CD14-positive monocyte (primary cell): Measurements from ENCODE around the gene CPHXL2. TPM values are rescaled to one million over a fixed set of nuclear protein-coding genes. Genes with fewer than 3 reads are reported as not detected.

Source experiments
- DNase-seq, 3 donors: peaks; one replicate each; pipeline ENCODE4 v3.0.0-alpha.2; 2011 to 2022
- H2AFZ ChIP-seq: 2 replicates; pipeline ENCODE4 v1.6.0; 2012; ENCODE audit warnings: mild to moderate bottlenecking, low read depth, low read length, inconsistent platforms; ENCODE audit not compliant: insufficient read depth, poor library complexity, severe bottlenecking
- H3K27ac ChIP-seq, 2 donors: 1 replicate in 1 of 2; 2 replicates in 1 of 2; pipeline ENCODE4 v1.5.1; 2012 to 2013; ENCODE audit warnings: low read length in 2 of 2, control low read depth in 1 of 2, inconsistent platforms in 1 of 2, low read depth in 1 of 2, mild to moderate bottlenecking in 1 of 2
- H3K27me3 ChIP-seq, 2 donors: one replicate each; pipeline versions ENCODE4 v1.6.0 to v1.6.1; 2011 to 2013; ENCODE audit warnings: low read length in 2 of 2; ENCODE audit not compliant: control insufficient read depth in 2 of 2, insufficient read depth in 2 of 2
- H3K36me3 ChIP-seq, 2 donors: replicated peaks in 1 of 2; 1 replicate in 1 of 2; 2 replicates in 1 of 2; pipeline versions ENCODE4 v1.5.1 to v1.6.1; 2012 to 2013; ENCODE audit warnings: low read length in 2 of 2, control low read depth in 1 of 2, inconsistent platforms in 1 of 2, mild to moderate bottlenecking in 1 of 2; ENCODE audit not compliant: insufficient read depth in 2 of 2, control insufficient read depth in 1 of 2
- H3K4me1 ChIP-seq, 2 donors: 1 replicate in 1 of 2; 2 replicates in 1 of 2; pipeline versions ENCODE4 v1.5.1 to v1.6.1; 2012 to 2013; ENCODE audit warnings: low read length in 2 of 2, control low read depth in 1 of 2, inconsistent platforms in 1 of 2, mild to moderate bottlenecking in 1 of 2, moderate library complexity in 1 of 2; ENCODE audit not compliant: insufficient read depth in 2 of 2, control insufficient read depth in 1 of 2
- H3K4me2 ChIP-seq: replicated peaks from 2 replicates; pipeline ENCODE3; 2012; ENCODE audit warnings: low read length, moderate library complexity, mild to moderate bottlenecking; ENCODE audit not compliant: poor library complexity, severe bottlenecking; ENCODE audit errors: extremely low read depth
- H3K4me3 ChIP-seq, 3 experiments: fragments of 200-600 bp in 1 of 3; sonication (generic) in 1 of 3; replicated peaks in 1 of 3; 1 replicate in 2 of 3; 2 replicates in 1 of 3; pipeline ENCODE4 v1.5.1; 2011 to 2013; ENCODE audit warnings: low read length in 3 of 3, mild to moderate bottlenecking in 3 of 3, control low read depth in 2 of 3, low read depth in 2 of 3, inconsistent platforms in 1 of 3, moderate library complexity in 1 of 3
- H3K79me2 ChIP-seq: 2 replicates; pipeline ENCODE4 v1.6.0; 2012; ENCODE audit warnings: mild to moderate bottlenecking, control low read depth, inconsistent platforms, low read length, moderate library complexity; ENCODE audit not compliant: insufficient read depth
- H3K9ac ChIP-seq: 2 replicates; pipeline ENCODE4 v1.6.0; 2017; ENCODE audit warnings: low read length, mild to moderate bottlenecking; ENCODE audit not compliant: insufficient read depth, poor library complexity, severe bottlenecking
- H3K9me3 ChIP-seq, 2 donors: replicated peaks in 1 of 2; 1 replicate in 1 of 2; 2 replicates in 1 of 2; pipeline versions ENCODE4 v1.5.1 to v1.6.1; 2012 to 2013; ENCODE audit warnings: low read length in 2 of 2, control low read depth in 1 of 2; ENCODE audit not compliant: control insufficient read depth in 1 of 2, insufficient read depth in 1 of 2
- H4K20me1 ChIP-seq: 2 replicates; pipeline ENCODE4 v1.6.0; 2012; ENCODE audit warnings: mild to moderate bottlenecking, low read length, control low read depth, moderate library complexity; ENCODE audit not compliant: insufficient read depth
- H3K27ac Mint-ChIP-seq, 7 donors: one replicate each; pipeline ENCODE4 v1.8.0; 2020; ENCODE audit warnings: mild to moderate bottlenecking in 7 of 7, mixed read lengths in 7 of 7, moderate library complexity in 6 of 7, inconsistent platforms in 2 of 7
- H3K27me3 Mint-ChIP-seq, 3 donors: one replicate each; pipeline ENCODE4 v1.8.0; 2021 to 2022; ENCODE audit warnings: low read depth in 3 of 3, mild to moderate bottlenecking in 3 of 3, mixed read lengths in 3 of 3, moderate library complexity in 3 of 3, inconsistent platforms in 1 of 3
- H3K36me3 Mint-ChIP-seq, 2 donors: one replicate each; pipeline ENCODE4 v1.8.0; 2020; ENCODE audit warnings: mixed read lengths in 2 of 2, inconsistent platforms in 1 of 2, mild to moderate bottlenecking in 1 of 2
- H3K4me1 Mint-ChIP-seq: one replicate; pipeline ENCODE4 v1.8.0; 2020; ENCODE audit warnings: mild to moderate bottlenecking, mixed read lengths
- H3K4me3 Mint-ChIP-seq, 2 donors: one replicate each; pipeline ENCODE4 v1.8.0; 2020; ENCODE audit warnings: mild to moderate bottlenecking in 2 of 2, mixed read lengths in 2 of 2, moderate library complexity in 1 of 2
- H3K9me3 Mint-ChIP-seq, 7 donors: one replicate each; pipeline ENCODE4 v1.8.0; 2020 to 2022; ENCODE audit warnings: mixed read lengths in 7 of 7, mild to moderate bottlenecking in 6 of 7, moderate library complexity in 6 of 7, inconsistent platforms in 2 of 7
- WGBS: methylation state at CpG from one replicate; pipeline ENCODE4 v1.1.5; 2013; ENCODE audit warnings: missing lambda C conversion rate; ENCODE audit not compliant: insufficient coverage; 5-methylcytosine and 5-hydroxymethylcytosine counted together
- intact Hi-C, 2 donors: fragments of 100-400 bp; cut with micrococcal nuclease; formaldehyde crosslinking; loops; one replicate each; pipeline versions ENCODE4 v1.15.0 to v1.15.1; 2023
- polyA plus RNA-seq, 3 donors: library from polyadenylated mRNA; depleted of rRNA in 1 of 3; unstranded in 2 of 3; stranded (reverse) in 1 of 3; fragments of 300-500 nt in 2 of 3; fragments of >200 nt in 1 of 3; fragmentation: Illumina TruSeq in 2 of 3; gene quantifications; 1 replicate in 2 of 3; 2 replicates in 1 of 3; pipeline ENCODE4 v1.2.3, GENCODE V29; 2012 to 2021
- TF ChIP-seq, protein P1 (sequence below): fragments of 200-600 bp; IDR thresholded peaks from one replicate; pipeline ENCODE4 v1.8.0; 2022; ENCODE audit warnings: antibody characterized with exemption, mild to moderate bottlenecking

CPHXL2 gene
- polyA plus RNA-seq, 3 donors, result not detected

DNA sequence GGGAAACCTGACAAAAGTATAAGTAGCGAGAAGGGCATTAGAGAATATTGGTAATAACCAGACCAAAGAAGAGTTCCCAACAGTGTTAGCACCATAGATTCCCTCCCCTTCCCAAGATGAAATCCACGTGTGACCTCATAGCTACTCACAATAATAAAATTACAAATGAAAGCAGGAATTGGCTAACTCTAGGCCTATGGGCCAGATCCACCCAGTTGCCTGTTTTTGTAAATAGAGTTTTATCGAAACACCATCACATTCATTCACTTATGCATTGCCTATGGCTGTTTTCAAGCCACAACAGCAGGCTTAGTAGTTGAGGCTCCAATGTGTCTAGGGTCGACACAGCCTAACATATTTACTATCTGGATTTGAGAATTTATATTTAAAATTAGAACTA is 41.6 kb upstream of the CPHXL2 start:
- H3K27me3 ChIP-seq, result no peaks in the 10 kb centered on the region
- no peak overlapping the region for H3K4me2 ChIP-seq
- TF ChIP-seq, protein P1, sequence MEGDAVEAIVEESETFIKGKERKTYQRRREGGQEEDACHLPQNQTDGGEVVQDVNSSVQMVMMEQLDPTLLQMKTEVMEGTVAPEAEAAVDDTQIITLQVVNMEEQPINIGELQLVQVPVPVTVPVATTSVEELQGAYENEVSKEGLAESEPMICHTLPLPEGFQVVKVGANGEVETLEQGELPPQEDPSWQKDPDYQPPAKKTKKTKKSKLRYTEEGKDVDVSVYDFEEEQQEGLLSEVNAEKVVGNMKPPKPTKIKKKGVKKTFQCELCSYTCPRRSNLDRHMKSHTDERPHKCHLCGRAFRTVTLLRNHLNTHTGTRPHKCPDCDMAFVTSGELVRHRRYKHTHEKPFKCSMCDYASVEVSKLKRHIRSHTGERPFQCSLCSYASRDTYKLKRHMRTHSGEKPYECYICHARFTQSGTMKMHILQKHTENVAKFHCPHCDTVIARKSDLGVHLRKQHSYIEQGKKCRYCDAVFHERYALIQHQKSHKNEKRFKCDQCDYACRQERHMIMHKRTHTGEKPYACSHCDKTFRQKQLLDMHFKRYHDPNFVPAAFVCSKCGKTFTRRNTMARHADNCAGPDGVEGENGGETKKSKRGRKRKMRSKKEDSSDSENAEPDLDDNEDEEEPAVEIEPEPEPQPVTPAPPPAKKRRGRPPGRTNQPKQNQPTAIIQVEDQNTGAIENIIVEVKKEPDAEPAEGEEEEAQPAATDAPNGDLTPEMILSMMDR, result no peak
- H4K20me1 ChIP-seq, result no peaks in the 10 kb centered on the region
- no peak for DNase-seq
- H3K9ac ChIP-seq, result no peak overlapping the region
- intact Hi-C loops, result no loop called here
- no peaks in the 10 kb centered on the region for H3K79me2 ChIP-seq
- H3K4me3 Mint-ChIP-seq, result no peak overlapping the region
- H3K27me3 Mint-ChIP-seq, result peaks cover 0 to 3% (median 2%) of the 10 kb centered on the region in 3 donors
- H2AFZ ChIP-seq, result no peak overlapping the region
- no peaks in the 10 kb centered on the region for H3K36me3 Mint-ChIP-seq
- peaks cover 12 to 23% of the 10 kb centered on the region in 2 donors for H3K9me3 ChIP-seq
- H3K27ac ChIP-seq, result no peak overlapping the region
- H3K9me3 Mint-ChIP-seq, result peaks cover 17 to 26% (median 22%) of the 10 kb centered on the region in 7 donors
- no peak overlapping the region for H3K27ac Mint-ChIP-seq
- H3K4me1 Mint-ChIP-seq, result no peaks in the 10 kb centered on the region
- no peaks in the 10 kb centered on the region for H3K36me3 ChIP-seq
- no peak overlapping the region for H3K4me3 ChIP-seq
- no CpG with 5 or more reads among the region's 4 CpGs for WGBS
- no peaks in the 10 kb centered on the region for H3K4me1 ChIP-seq

DNA sequence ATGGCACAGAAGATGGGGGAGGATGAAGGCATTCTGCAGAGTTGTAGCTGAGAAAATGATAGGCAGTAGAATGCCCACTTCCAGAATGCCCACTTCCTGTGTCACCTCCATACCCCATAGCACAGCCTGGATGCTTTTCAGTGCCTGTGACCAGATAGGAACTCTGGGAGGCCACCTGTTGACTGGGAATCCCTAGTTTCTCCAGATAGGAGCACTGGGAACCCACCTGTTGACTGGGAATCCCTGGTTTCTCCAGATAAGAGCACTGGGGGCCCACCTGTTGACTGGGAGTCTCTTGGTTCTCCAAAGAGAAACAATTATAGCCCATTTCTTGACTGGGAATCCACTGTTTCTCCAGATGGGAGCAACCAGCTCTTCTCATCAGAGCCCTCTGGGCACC is 37.9 kb upstream of the CPHXL2 start:
- intact Hi-C loops, result no loop called here
- no peaks in the 10 kb centered on the region for H4K20me1 ChIP-seq
- Mint-ChIP-seq H3K4me3 (no peak overlapping the region), H3K36me3 (no peaks in the 10 kb centered on the region), H3K4me1 (no peaks in the 10 kb centered on the region), H3K27me3 (peaks cover 0 to 5% (median 3%) of the 10 kb centered on the region in 3 donors), H3K27ac (no peak overlapping the region), H3K9me3 (peaks cover 19 to 33% (median 27%) of the 10 kb centered on the region in 7 donors)
- H3K9me3 ChIP-seq, result peaks cover 22 to 34% of the 10 kb centered on the region in 2 donors
- no peaks in the 10 kb centered on the region for H3K4me1 ChIP-seq
- H3K4me3 ChIP-seq, result no peak overlapping the region
- no peaks in the 10 kb centered on the region for H3K79me2 ChIP-seq
- H3K36me3 ChIP-seq, result no peaks in the 10 kb centered on the region
- H3K4me2 ChIP-seq, result no peak overlapping the region
- no peaks in the 10 kb centered on the region for H3K27me3 ChIP-seq
- no peak for DNase-seq
- TF ChIP-seq, protein P1, result no peak
- H2AFZ ChIP-seq, result no peak overlapping the region
- no peak overlapping the region for H3K9ac ChIP-seq
- H3K27ac ChIP-seq, result no peak overlapping the region
